Ovary (tissue), 9 donors: ENCODE data around the gene RCL1. TPM values are rescaled to one million over a fixed set of nuclear protein-coding genes. Genes with fewer than 3 reads are reported as not detected.

ENCODE experiments used
- DNase-seq, 5 donors: peaks; one replicate each; pipeline ENCODE4 v3.0.0-alpha.2; 2019 to 2020
- H3K27ac ChIP-seq, 2 donors: fragments of 200-600 bp; one replicate each; pipeline versions ENCODE4 v1.5.1 to v1.8.0; 2019 to 2022
- H3K27me3 ChIP-seq: fragments of 200-600 bp; one replicate; pipeline ENCODE4 v1.8.0; 2022
- H3K36me3 ChIP-seq: fragments of 200-600 bp; sonication (generic); one replicate; pipeline ENCODE4 v1.5.1; 2019
- H3K4me1 ChIP-seq: one replicate; pipeline ENCODE4 v1.8.1; 2013; ENCODE audit warnings: mild to moderate bottlenecking, moderate library complexity; ENCODE audit not compliant: insufficient read depth
- H3K4me3 ChIP-seq: fragments of 200-600 bp; sonication (generic); one replicate; pipeline ENCODE4 v1.5.1; 2017
- H3K9me3 ChIP-seq, 2 donors: fragments of 200-600 bp in 1 of 2; sonication (generic) in 1 of 2; one replicate each; pipeline versions ENCODE4 v1.5.1 to v1.8.1; 2013 to 2019; ENCODE audit warnings: mild to moderate bottlenecking in 1 of 2, moderate library complexity in 1 of 2
- EP300 ChIP-seq: sonication (generic); formaldehyde crosslinking; IDR thresholded peaks from one replicate; pipeline ENCODE4 v1.6.1; 2017; ENCODE audit warnings: antibody characterized with exemption
- POLR2A ChIP-seq: fragments of 450-650 bp; IDR thresholded peaks from one replicate; pipeline ENCODE4 v1.6.1; 2017; ENCODE audit warnings: antibody characterized with exemption, mild to moderate bottlenecking, moderate library complexity
- WGBS, 3 donors: extraction: QIAGEN DNeasy Blood & Tissue Kit in 1 of 3; methylation state at CpG; one replicate each; pipeline versions ENCODE4 v1.1.5 to v1.1.7; 2013 to 2017; 5-methylcytosine and 5-hydroxymethylcytosine counted together
- intact Hi-C, 4 donors: fragments of 100-400 bp; cut with DNase I; formaldehyde crosslinking; loops; one replicate each; pipeline versions ENCODE4 v1.11.0 to v1.15.1; 2022 to 2023
- polyA plus RNA-seq, 2 donors: library from polyadenylated mRNA; stranded (reverse); fragments of 200-250 nt in 1 of 2; fragments of 350-450 nt in 1 of 2; fragmentation: Illumina TruSeq in 1 of 2; extraction: RNeasy Lipid Tissue Mini Kit (QIAGEN cat#74804) in 1 of 2; gene quantifications; one replicate each; pipeline ENCODE4 v1.2.3, GENCODE V29; 2013 to 2014
- total RNA-seq, 7 donors: library from RNA; depleted of rRNA in 2 of 7; stranded (reverse); fragments of >200 nt in 2 of 7; fragmentation: NEBNext Ultra II Directional in 3 of 7; extraction: Animal tissue kit (Norgen Biotek cat#: 25700) in 3 of 7; gene quantifications; one replicate each; pipeline versions ENCODE4 v1.1.0 to v1.2.4, GENCODE V29; 2016 to 2023
- TF ChIP-seq, protein P1 (sequence below), 3 donors: fragments of 450-650 bp in 2 of 3; fragments of 200-600 bp in 1 of 3; IDR thresholded peaks; one replicate each; pipeline versions ENCODE4 v1.5.1 to v1.8.0; 2016 to 2022; ENCODE audit warnings: antibody characterized with exemption in 3 of 3, mild to moderate bottlenecking in 1 of 3
- donor health status: DM: no; HTN: no; CAD: no; lungs with moderate emphysema.
- donor health status: DM: no; HTN: no; CAD: no.
- donor health status: Bipolar disorder and iron deficiency.
- donor health status: DM: yes; HTN: yes; CAD: no.
- donor health status: DM: no; HTN: no; CAD: no.
- donor health status: DM: yes; HTN: yes; CAD: no.

Gene RCL1
- total and polyA plus RNA-seq, 9 donors = 19.9 to 68.6 (median 30.0) TPM

DNA sequence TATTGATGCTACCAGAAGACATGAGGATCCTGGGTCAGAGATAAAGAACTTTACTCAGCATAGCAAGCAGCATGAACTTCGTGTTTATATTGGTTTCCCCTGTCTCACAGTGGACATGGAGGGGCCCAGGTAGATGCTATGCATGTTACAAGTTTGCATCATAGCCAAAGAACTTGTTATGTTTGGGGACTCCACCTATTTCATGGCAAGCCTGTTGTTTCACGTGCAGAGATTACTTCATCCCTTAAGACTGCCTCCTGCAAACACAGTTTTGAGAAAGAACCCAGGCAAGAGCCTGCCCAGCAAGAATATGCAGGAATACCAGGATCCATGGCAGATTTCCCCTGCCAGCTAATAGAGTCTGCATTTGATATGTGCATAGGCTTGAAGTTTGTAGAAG lies 68.4 kb downstream of the RCL1 start:
- 78 to 92% (median 88%) methylated on average over 2 of the region's 2 CpGs for WGBS, 3 donors
- Histone ChIP-seq H3K27ac (no peak overlapping the region), H3K27me3 (no peaks in the 10 kb centered on the region), H3K4me3 (no peak overlapping the region), H3K9me3 (no peaks in the 10 kb centered on the region), H3K36me3 (no peaks in the 10 kb centered on the region), H3K4me1 (peaks cover 9% of the 10 kb centered on the region)
- no peak for DNase-seq
- no peak for TF ChIP-seq POLR2A
- TF ChIP-seq, protein P1, sequence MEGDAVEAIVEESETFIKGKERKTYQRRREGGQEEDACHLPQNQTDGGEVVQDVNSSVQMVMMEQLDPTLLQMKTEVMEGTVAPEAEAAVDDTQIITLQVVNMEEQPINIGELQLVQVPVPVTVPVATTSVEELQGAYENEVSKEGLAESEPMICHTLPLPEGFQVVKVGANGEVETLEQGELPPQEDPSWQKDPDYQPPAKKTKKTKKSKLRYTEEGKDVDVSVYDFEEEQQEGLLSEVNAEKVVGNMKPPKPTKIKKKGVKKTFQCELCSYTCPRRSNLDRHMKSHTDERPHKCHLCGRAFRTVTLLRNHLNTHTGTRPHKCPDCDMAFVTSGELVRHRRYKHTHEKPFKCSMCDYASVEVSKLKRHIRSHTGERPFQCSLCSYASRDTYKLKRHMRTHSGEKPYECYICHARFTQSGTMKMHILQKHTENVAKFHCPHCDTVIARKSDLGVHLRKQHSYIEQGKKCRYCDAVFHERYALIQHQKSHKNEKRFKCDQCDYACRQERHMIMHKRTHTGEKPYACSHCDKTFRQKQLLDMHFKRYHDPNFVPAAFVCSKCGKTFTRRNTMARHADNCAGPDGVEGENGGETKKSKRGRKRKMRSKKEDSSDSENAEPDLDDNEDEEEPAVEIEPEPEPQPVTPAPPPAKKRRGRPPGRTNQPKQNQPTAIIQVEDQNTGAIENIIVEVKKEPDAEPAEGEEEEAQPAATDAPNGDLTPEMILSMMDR (IDR thresholded peaks at IDR 0.05) = no peak
- intact Hi-C loops = no loop called here

DNA sequence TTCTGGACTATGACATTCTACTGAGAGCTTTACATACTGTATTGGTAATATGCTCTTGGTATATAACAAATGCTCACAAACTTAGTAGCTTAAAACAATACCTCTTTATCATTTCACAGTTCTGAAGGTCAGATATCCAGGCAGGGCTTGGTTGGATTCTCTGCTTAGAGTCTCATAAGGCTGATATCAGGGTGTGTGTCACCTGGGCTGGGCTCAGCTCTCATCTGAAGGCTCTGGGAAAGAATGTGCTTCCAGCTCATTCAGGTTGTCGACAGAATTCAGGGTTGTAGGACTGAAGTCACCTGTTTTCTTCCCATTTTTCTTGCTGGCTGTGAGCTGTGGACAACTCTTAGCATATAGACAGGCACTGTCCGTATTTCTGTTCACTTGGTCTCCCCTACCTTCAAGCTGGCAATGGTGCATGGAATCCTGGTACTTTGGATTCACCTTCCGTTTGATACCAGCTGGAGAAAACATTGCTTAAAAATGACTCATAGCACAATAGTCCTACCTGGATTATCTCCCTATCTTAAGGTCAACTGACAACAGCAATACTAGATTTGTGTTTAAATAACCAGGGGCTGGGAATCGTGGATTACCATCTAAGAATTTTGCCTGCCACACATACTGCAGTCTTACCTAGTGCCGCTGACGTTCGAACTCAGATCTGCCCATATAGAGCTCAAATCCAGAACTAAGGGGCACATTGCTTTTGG lies 69.2 kb downstream of the RCL1 start:
- no peak for TF ChIP-seq POLR2A
- TF ChIP-seq EP300 = no peak
- intact Hi-C loops = no loop called here
- Histone ChIP-seq H3K4me3 (no peak overlapping the region), H3K27ac (no peak overlapping the region), H3K4me1 (peaks cover 8% of the 10 kb centered on the region), H3K36me3 (no peaks in the 10 kb centered on the region), H3K27me3 (no peaks in the 10 kb centered on the region), H3K9me3 (no peaks in the 10 kb centered on the region)
- WGBS, 3 donors = 96 to 98% (median 97%) methylated on average over 7 of the region's 7 CpGs
- DNase-seq = no peak

DNA sequence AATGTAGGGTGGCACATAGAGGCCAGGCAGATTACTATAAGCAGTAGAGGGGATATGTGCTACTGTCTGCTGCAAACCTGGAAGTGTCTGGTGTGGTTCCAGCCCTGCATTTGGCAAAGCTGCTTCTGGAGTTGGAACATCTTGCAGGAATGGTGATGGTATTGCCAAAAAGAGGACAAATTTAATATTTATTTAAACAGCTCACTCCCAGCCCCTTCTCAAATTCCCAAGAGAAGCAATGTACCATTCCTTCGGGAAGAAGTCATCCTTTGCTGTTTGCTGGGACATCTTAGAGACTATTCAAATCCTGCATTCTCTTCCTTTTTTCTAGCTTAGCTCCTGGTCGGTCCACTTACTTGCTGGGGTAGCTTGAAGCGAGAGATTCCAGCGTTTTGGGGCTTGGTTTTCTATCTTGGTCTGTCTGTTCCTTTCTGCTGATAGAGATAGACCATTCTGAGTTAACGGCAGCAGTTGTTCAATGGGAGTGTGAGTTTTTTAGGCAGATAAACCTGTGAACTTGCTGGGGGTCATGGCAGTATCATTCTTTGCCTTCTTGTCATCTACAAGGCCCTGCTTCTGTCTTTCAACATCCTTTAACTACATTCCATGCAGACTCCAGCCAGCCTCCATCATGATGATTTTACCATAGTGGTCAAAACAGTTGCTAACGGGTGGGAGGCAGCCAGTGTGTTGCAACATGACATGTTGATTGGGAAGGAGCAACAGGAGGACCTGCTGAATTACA lies 69.9 kb downstream of the RCL1 start:
- Histone ChIP-seq H3K27ac (no peak overlapping the region), H3K36me3 (no peaks in the 10 kb centered on the region), H3K9me3 (no peaks in the 10 kb centered on the region), H3K27me3 (no peaks in the 10 kb centered on the region), H3K4me3 (no peak overlapping the region), H3K4me1 (peaks cover 8% of the 10 kb centered on the region)
- TF ChIP-seq POLR2A (no peak), EP300 (no peak)
- TF ChIP-seq, protein P1 (IDR thresholded peaks at IDR 0.05) = no peak
- 68 to 79% (median 73%) methylated on average over 6 of the region's 6 CpGs for WGBS, 3 donors
- intact Hi-C loops = no loop called here
- DNase-seq = peak in 2 of 5 donors; percentile 13 to 51

DNA sequence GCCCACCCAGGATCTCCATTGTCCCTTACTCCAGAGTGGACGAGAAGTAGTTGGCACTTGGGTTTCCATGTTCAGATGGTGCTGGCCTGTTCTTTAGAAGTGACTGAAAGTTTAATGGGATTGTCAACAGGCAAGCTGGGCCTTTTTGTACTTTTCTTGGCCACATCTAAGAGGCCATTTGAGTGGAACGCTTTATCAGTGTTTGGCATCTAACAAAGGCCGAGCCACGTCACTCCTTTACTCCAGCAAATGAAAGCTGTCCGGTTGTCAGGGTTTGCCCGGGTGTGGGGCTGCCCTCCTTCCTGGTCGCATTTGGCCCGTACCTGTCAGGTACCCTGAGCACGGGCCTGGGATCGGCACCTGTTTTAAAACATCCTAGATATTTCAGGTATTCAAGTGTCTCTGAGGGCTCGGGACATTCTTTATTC lies 71.5 kb downstream of the RCL1 start:
- no peak overlapping the region for H3K4me3 ChIP-seq
- no peak for DNase-seq
- TF ChIP-seq, protein P1 (IDR thresholded peaks at IDR 0.05) = no peak
- TF ChIP-seq POLR2A = no peak
- no peak for TF ChIP-seq EP300
- H3K9me3 ChIP-seq = no peaks in the 10 kb centered on the region
- H3K36me3 ChIP-seq = no peaks in the 10 kb centered on the region
- no peak overlapping the region for H3K27ac ChIP-seq
- H3K4me1 ChIP-seq = peaks cover 8% of the 10 kb centered on the region
- WGBS, 3 donors = 95 to 98% (median 96%) methylated on average over 11 of the region's 11 CpGs
- intact Hi-C loops = no loop called here
- H3K27me3 ChIP-seq = no peaks in the 10 kb centered on the region

DNA sequence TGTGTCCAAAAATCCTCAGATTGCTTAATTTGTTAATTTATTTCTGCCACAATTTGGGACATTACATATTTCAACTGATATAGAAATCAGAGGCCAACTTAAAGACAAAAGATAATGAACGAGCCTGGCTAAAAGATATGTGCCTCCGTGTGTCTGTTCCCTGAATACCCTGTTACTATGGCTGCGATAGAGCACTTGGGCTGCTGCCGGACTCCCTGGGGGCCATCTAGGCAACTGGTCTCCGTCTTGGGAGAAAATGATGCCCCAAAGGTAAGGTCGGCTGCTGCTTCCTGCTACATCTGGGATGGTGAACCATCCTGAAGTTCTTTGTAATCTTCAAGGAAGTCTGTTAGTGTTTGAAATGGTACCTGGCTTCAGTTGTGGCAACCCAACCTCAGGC lies 72.0 kb downstream of the RCL1 start:
- H3K4me3 ChIP-seq = no peak overlapping the region
- H3K4me1 ChIP-seq = peaks cover 8% of the 10 kb centered on the region
- no peaks in the 10 kb centered on the region for H3K9me3 ChIP-seq
- TF ChIP-seq, protein P1 (IDR thresholded peaks at IDR 0.05) = no peak
- no peak for TF ChIP-seq EP300
- TF ChIP-seq POLR2A = no peak
- DNase-seq = no peak
- H3K36me3 ChIP-seq = no peaks in the 10 kb centered on the region
- WGBS, 3 donors = 85 to 97% (median 91%) methylated on average over 6 of the region's 6 CpGs
- intact Hi-C loops = loop anchor here in 1 of 4 donors (5.0 kb wide), 1 partner anchor 832 kb away; no protein-coding TSS in a partner anchor
- no peaks in the 10 kb centered on the region for H3K27me3 ChIP-seq
- H3K27ac ChIP-seq = no peak overlapping the region
